Measurements from ENCODE around the gene PODNL1. TPM values are rescaled to one million over a fixed set of nuclear protein-coding genes. Genes with fewer than 3 reads are reported as not detected.

The PODNL1 gene
- total and polyA plus RNA-seq, 2 experiments from 2014 or later: 0.24 TPM; not detected in 1

GRCh38 chr19:13935765-13936510, 2.3 kb downstream of the PODNL1 start (continued):
- TF ChIP-seq ZNF114 (CRISPR knock-in tag; IDR thresholded peaks at IDR 0.05) (no peak), JUNB (IDR thresholded peaks at IDR 0.05; ENCODE audit: unreplicated experiment) (no peak), EZH2 (IDR thresholded peaks at IDR 0.05; ENCODE audit: low read depth, unreplicated experiment) (no peak), ETS1 (IDR thresholded peaks at IDR 0.05) (no peak), CREB1 (CRISPR knock-in tag; IDR thresholded peaks at IDR 0.05; ENCODE audit: low read depth) (no peak), STAT1 (IDR thresholded peaks at IDR 0.05; ENCODE audit: unreplicated experiment) (no peak), ZNF331 (CRISPR knock-in tag; IDR thresholded peaks at IDR 0.05; ENCODE audit: low read depth) (no peak), CTCF (conservative IDR thresholded peaks at IDR 0.05; ENCODE audit: low read depth in 2 of 2) (no peak), REST (IDR thresholded peaks at IDR 0.05; ENCODE audit: unreplicated experiment) (no peak)

GRCh38 chr19:13934785-13935109, 3.5 kb downstream of the PODNL1 start:
- Histone ChIP-seq H3K4me3 (no peak overlapping the region), H3K36me3 (ENCODE audit: insufficient read depth) (no peaks in the 10 kb centered on the region), H3K27ac (ENCODE audit: low read depth) (no peak overlapping the region), H2AFZ (no peak overlapping the region), H4K20me1 (replicated peaks; ENCODE audit: insufficient read depth) (no peaks in the 10 kb centered on the region), H3K27me3 (ENCODE audit: insufficient read depth) (no peaks in the 10 kb centered on the region), H3K4me1 (ENCODE audit: insufficient read depth) (peaks cover 14% of the 10 kb centered on the region; the same call in 1 of the 2 replicates), H3F3A (replicated peaks; ENCODE audit: low read depth) (peaks cover 15% of the 10 kb centered on the region), H3K9me2 (ENCODE audit: insufficient read depth) (no peaks in the 10 kb centered on the region), H3K79me2 (replicated peaks; ENCODE audit: insufficient read depth) (no peaks in the 10 kb centered on the region), H3K4me2 (no peak overlapping the region)
- no peak overlapping the region for H3K4me3 Mint-ChIP-seq
- peaks cover 9% of the 10 kb centered on the region for H3K27me3 Mint-ChIP-seq (ENCODE audit: insufficient read depth, low read depth, poor library complexity)
- peaks cover 31% of the 10 kb centered on the region for H3K4me1 Mint-ChIP-seq
- no peak overlapping the region for H3K27ac Mint-ChIP-seq
- DNase-seq (ENCODE audit: low spot score) (no peak), ATAC-seq (no peak)
- H3K9me3 Mint-ChIP-seq: no peaks in the 10 kb centered on the region; the same call in 2 of the 3 replicates
- no peaks in the 10 kb centered on the region; the same call in 2 of the 3 replicates for H3K36me3 Mint-ChIP-seq (ENCODE audit: low read depth)
- TF ChIP-seq CREB1 (CRISPR knock-in tag; IDR thresholded peaks at IDR 0.05; ENCODE audit: low read depth) (no peak), REST (IDR thresholded peaks at IDR 0.05; ENCODE audit: unreplicated experiment) (no peak), POLR2AphosphoS5 (IDR thresholded peaks at IDR 0.05; ENCODE audit: low read depth) (no peak), ETS1 (IDR thresholded peaks at IDR 0.05) (no peak), JUNB (IDR thresholded peaks at IDR 0.05; ENCODE audit: unreplicated experiment) (no peak), STAT1 (IDR thresholded peaks at IDR 0.05; ENCODE audit: unreplicated experiment) (no peak), ZNF331 (CRISPR knock-in tag; IDR thresholded peaks at IDR 0.05; ENCODE audit: low read depth) (no peak), CTCF (conservative IDR thresholded peaks at IDR 0.05; ENCODE audit: low read depth in 2 of 2) (no peak), NANOG (IDR thresholded peaks at IDR 0.05; ENCODE audit: borderline replicate concordance) (no peak), ZNF114 (CRISPR knock-in tag; IDR thresholded peaks at IDR 0.05) (no peak)
